Islet precursor cell (in vitro differentiated cells): ENCODE measurements around the gene COL2A1.

Source experiments
- DNase-seq: peaks from one replicate; pipeline ENCODE4 v3.0.0-alpha.2; 2018

Gene COL2A1

DNA sequence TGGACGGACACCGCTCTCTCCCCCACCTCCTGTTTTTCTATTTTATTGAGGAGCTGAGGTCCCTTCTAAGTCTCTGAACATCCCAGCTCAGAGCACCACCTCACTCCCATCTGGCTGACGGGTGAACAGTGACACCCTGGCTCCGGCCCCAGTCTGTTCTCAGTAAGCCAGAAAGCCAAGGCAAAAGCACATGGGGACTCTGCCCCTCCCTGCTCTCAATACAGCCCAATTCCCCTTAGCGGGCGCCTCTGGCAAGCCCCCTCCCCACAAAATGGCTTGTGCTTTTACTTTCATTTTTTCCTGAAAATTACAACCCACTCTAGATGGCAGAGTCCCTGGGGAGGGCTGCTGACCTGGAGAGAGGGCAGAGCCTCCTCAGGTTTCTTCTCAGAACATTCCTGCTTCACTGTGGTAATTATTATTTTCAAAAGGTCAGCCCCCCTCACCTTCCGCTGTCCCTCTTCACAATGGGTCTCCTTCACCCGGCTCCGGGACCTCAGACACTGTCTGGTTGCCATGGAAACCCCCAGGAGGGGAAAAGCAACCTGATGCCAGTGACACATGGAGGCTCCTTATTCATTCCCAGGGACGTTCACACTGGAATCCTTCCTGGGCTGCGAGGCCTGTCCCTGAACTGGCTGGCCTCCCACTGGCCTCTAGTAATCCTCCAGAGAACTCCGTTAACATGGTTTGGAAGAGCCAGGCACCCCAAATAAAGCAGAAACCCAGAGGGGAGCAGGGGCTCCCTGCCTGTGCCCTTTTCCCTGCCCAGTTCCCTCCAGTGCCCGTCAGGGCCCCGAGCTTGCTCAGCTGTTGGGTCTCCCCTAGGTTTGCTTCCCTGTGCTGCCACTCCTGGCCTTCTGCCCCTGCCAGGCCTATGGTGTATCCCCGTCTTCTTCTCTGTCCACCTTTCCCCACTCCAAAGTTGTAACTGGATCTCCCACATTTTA, 15.9 kb downstream of the COL2A1 start:
- DNase-seq = peak; percentile 98

DNA sequence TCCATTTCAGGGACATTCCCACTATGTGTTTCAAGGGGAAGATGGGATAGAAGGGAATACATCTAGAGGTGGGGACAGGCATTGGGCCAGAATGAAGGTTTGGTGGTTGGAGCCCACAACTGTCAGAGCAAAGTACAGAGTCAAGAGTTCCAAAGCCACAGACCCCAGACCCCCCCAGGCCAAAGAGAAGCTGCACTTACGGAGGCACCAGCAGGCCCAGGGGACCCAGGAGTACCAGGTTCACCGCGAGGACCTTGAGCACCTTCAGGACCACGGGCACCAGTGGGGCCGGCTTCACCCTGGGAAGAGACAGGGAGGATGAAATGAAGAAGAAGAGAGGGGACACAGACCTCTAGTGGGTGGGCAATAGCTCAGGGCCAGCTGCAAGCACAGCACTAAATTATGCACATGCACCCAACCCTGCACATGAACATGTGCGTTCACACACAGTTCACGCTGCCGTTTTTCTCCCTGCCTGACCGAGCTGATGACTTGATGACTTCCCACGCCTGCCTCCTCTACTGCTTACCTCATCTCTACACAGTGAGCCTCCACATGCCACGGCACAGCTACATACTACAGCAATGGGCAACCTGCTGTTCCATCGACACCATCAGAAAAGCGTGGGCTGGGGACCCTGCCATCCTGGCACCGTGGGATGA, 16.7 kb downstream of the COL2A1 start:
- no peak for DNase-seq

DNA sequence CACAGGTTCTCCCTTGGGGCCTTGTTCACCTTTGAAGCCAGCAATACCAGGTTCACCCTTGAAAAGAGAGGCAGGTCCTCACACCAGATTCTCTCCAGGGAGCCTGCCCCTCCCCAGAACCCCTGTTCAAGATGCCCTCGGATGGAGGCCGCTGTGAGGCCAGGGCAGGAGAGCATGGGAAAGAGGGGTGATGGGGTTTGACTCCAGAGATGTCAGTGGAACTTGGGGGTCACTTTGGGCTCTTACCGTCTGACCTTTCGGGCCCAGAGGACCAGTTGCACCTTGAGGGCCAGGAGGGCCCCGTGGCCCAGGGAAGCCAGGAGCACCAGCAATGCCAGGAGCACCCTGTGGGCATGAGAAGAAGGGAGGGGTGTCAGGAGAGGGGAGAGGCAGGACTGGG, 17.4 kb downstream of the COL2A1 start:
- DNase-seq = no peak

DNA sequence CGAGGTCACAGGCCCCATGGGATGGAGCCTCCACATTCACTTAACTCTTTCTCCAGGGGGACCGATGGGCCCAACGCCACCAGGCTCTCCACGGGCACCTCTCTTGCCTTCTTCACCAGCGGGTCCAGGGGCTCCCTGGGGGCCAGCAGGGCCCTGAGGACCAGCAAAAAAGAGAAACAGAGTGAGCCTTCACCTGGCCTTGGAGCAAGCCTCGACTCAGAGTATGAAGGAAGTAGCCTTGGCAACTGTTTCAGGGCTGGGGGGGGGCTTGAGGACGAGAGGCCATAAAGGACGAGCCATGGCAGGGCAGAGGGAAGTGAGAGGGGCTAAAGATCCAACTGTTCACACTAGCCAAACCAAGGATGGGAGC, 18.0 kb downstream of the COL2A1 start:
- no peak for DNase-seq

DNA sequence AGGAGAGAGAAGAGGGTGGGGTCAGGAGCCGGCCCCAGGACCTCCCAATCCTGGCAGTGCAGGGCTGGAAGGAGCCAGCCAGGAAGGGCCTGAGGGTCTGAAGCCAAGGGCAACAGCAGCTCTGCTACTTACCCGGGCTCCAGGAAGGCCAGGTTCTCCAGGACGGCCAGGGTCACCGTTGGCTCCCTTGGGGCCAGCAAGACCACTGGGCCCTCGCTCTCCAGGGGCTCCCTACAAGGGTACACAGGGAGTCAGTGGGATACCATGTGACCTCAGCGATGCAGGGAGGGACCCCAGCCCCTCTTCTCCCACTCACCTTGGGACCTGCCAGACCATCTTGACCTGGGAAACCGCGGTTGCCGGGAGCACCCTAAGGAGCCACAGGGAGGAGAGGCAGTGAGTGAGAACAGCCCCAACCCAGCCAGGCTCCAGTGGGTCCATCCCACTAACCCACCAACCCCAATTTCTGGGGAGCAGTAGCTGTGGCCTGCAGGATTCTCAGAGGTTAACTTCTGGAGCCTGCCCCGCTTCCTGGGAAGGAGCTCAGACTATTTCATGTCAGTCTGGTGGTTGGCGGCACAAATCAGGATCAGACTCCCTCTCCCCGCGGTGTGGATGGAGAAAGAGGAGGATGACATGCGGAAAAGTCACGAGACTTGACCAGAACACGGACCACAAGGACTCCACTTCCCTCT, 18.5 kb downstream of the COL2A1 start:
- DNase-seq = no peak

DNA sequence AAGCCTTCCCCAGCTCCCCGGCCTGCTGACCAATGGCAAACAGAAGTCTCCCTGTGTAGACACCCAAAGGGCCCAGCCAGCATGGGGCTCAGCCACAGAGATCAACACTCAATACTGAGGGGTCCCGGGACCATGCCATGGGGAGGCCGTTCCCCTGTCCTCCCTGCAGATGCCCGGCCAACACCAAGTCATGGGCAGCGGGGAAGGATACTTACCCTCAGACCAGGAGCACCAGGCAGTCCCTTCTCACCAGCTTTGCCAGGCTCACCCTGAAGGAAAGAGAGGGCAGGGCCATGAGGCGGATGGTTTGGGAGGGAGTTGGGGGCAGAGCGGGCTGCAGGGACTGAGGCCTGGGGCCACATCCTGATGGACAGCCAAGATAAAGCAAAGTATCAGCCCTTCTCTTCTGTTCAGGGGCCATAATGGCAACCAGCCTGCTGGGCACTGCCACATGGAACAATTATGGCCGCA, 19.9 kb downstream of the COL2A1 start:
- no peak for DNase-seq

DNA sequence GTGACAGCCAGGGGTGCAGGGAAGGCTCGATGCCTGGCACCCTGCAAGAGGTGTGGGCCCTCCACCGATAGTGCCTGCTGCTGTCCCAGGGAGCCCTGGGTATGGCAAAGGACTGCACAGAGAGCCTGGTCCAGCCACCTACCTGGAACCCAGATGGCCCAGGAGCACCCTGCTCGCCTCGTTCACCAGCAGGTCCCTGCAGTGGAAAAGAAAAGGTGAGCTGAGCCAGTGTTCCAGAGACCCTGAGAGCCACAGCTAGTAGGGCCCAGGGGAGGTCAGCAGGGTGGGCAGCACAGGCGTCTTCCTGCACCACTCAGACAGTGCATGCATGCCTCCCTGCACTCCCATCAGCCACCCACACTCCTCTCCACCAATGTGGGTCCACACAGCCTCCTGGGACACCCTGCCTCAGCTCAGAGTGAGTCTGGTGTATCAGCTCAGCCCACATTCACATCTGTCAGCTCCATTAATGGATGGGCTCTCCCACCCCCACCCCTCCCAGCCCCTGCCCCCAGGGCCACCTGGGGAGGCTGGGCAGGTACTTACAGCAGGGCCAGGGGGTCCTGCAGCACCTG, 20.6 kb downstream of the COL2A1 start:
- no peak for DNase-seq

DNA sequence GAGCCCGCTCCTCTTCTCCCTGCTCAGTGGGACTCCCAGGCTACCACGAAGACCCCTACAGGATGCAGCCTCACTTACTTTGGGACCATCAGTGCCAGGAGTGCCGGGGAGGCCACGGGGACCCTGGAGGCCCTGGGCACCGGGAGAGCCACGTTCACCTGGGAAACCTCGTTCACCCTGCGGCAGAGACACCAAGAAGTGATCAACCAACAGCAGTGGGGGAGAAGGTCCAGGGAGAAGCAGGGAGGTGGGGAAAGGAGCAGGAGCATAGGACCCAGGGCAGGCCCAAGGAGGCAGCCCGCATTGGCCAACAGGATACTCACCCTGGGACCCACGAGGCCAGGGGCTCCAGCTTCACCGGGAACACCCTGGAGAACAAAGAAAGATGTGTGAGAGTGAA, 21.5 kb downstream of the COL2A1 start:
- DNase-seq = no peak

DNA sequence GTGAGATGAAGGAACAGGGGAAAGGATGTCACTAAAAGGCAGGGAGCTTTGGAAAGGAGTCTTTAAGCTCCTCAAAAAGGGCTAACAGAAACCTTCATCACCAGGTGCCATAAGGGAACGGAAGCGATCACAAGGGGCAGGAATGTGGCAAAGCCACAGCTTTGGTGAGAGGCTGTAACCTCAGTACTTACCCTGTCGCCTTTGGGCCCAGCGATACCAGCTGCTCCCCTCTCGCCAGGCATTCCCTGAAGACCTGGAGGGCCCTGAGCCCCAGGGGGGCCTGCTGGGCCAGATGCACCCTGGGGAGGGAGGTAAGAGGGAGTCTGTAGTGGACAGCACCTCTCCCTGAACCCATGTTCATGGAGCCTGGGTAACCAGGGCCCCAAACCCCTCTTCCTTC, 22.0 kb downstream of the COL2A1 start:
- DNase-seq = no peak

DNA sequence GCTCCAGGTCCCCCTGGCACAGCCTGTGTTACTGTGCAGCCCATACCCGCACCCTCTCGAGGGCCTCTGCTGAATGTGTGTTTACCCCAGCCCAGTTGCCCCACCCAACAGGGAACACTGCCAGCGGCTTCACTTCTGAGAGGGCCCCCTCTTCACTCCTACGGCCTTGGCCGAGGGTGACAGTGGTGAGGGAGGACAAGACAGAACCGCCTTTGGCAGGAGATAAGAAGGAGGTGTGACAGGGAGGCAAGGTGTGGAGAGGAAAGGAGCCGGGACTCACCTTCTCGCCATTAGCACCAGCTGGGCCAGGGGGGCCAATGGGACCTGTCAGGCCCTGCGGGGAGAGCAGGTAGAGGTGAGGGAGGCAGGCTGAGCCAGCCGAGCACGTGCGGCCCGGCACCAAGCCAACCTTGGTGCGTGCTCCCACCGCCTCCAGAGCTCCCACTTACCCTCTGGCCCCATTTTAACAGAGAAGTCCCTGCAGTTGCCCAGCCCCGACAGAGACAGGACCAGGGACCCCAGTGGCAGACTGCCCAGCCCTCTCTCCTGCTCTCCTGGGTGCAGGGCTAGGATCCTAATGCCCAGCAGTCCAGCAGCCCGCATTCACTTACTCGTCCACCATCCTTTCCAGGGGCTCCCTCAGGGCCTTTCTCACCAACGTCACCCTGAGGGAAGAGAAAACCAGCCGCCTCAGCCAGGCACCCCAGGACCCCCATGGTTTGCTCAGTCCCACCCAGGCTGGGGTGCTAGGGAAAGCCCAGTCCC, 22.6 kb downstream of the COL2A1 start:
- DNase-seq = no peak

DNA sequence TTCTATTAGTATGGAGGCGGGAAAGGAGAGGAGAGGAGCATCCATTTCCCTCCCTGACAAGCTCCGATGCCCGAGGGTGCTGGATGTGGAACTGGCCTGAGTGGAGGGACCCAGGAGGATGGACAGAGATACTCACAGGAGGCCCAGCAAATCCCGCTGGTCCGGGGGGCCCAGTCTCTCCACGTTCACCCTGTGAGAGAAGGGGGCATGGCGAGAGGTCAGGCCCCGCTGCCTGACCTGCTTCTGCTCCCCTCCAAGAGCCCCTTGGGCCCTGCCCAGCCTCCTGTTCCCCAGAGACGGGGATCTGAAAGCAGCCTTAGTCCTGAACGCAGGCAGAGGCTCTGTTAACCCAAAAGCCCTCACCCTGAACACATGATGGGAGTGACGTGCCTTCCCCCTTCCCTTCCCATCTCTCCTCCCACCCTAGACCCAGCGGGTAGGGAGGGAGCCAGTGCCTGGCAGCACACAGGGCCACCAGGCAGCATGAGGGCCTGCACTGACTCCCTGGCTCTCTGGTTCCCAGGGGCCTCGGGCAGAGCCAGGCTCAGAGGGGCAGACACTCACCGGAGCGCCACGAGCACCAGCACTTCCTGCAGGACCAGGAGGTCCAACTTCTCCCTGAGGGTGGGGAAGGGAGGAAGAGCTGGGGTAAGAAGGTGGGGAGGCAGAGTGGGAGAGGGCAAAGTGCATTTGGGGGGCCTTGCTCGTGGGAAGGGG, 23.3 kb downstream of the COL2A1 start:
- DNase-seq = no peak

DNA sequence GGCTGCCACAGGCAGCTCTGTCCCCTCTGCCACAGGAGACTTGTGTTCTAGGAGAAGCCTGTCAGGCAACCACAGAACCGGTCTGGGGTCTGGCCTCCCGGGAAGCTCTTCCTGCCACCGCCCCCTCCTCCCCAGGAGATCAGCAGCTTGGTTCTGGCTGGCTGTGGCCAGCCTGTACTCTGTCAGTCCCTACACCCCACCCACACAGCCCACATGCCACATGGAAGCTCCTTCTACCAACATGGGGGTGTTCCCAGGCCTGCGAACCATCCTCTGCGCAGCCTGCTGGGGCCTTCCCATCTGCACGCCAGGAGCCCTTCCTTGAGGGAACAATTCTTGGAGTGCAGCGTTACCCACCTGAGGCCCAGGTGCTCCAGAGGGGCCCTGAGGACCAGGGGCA, 24.1 kb downstream of the COL2A1 start:
- DNase-seq = peak; percentile 87

DNA sequence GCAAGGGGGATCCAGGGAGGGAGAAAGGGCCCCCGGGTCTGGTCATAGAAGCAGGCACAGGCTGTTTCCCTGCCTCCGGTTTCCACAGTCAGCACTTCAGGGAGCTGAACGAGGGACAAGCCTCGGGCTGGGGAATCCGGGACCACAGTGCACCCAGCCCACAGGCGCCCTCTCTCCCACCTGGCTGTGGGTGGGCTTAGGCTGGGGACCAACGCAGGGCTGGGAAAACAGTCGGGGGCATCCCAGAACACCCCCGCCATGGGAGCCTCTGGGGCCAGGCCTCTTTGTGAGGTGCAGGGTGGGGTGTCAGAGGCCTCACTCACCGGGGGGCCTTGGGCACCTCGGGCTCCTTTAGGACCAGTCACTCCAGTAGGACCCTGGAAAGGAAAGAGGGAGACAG, 24.6 kb downstream of the COL2A1 start:
- no peak for DNase-seq

DNA sequence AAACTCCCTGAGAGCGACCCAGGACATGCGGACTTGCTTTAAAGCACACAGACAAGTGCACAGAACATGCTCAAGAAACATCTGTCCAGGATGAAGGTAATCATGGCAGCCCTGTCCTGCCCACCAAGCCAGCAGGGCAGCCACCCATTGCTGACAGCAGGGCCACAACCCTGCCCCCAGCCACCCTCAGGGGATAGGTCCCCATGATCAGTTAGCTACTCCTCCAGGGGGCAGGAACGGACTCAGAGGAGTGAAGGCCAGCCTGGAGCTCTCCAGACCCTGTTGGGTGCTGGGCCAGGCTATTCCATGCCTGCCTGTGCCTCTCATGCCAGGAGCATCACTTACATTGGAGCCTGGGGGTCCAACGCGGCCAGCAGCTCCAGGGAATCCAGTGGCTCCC, 25.1 kb downstream of the COL2A1 start:
- DNase-seq = no peak

DNA sequence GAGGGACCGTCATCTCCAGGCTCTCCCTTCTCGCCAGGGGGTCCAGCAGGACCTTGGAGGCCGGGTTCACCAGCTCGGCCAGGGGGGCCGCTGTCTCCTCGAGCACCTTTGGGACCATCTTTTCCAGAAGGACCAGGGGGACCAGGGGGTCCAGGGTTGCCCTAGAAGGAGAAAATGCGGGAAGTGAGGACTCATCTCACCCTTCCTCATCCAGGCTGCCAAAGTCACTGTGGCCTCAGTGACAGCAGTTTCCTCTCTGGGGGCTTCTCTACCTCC, 25.7 kb downstream of the COL2A1 start:
- no peak for DNase-seq

DNA sequence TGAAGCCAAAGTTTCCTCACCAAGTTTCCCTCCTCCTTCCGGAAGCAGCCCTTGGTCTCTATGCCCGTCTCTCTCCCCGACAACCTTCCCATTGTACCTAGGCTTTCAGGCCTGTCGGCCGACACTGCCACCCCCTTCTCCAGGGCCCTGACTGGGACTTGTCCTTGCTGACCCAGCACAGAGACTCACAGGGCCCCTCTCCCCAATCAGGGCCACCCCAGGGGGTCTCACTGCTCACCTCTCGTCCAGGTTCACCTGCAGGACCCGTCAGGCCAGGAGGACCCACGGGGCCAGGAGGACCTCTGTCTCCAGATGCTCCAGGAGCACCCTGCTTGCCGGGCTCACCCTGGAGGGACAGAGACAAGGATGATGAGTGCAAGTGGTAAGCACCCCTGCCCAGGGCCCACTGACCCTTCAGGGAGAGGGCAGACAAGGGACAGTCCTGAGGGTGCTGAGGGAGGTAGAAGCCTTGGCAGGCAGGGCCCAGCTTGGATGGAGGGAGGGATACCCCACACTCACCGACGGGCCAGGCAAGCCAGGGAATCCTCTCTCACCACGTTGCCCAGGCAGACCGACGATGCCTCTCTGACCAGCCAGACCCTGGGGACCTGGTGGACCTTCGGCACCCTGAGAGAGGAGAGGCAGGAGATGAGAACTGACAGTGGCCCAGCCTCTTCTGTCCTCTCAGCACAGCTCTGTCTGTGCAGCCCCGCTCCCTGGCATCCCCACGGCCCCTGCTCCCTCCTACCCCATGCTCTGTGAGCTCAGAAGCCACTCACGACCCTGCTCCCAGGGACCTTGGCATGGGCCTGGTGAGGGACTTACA, 26.3 kb downstream of the COL2A1 start:
- DNase-seq = no peak

DNA sequence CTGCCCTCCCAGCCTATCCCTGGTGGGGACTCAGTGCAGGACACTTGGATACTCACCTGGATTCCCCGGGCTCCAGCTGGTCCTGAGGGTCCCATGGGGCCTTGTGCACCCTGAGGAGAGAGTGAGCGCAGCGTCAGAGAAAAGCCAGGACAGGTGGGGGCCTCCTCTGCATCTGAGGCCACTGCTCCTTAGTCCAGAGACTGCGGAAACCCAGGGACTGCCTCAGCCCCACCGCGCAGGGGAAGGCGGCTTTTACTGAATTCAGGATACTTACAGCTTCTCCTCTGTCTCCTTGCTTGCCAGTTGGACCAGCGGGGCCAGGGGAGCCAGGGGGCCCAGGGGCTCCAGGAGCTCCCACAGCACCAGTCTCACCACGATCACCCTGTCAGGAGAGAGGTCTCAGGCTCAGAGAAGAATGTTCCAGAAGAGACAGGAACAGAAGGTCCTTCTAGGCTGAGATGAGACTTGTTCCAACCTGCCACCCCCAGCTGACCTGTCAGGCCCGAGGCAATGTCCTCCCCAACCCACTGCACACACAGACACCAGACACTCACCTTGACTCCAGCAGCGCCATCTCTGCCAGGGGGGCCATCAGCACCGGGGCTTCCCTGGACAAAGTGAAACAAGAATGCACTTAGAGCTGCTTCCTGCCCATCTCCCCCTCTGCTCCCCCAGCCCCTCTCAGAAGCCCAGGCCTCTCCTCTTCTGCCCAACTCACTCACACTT, 27.1 kb downstream of the COL2A1 start:
- DNase-seq = no peak

DNA sequence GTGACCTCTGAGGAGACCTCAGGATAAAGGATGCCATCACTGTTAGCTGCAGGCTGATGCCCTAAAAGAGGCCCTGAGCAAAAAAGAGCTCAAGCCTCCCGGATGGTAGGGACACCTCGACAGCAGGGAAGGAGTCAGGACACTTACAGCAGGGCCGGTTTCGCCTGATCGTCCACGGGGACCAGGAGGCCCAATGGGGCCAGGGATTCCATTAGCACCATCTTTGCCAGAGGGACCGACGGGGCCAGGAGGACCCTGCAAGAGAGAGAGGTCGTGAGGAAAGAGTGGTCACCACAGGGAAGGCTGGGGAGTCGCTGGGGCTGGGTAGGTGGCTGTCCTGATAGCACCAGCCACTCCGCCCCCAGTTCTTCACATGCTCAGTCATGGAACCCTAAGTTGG, 28.5 kb downstream of the COL2A1 start:
- no peak for DNase-seq

DNA sequence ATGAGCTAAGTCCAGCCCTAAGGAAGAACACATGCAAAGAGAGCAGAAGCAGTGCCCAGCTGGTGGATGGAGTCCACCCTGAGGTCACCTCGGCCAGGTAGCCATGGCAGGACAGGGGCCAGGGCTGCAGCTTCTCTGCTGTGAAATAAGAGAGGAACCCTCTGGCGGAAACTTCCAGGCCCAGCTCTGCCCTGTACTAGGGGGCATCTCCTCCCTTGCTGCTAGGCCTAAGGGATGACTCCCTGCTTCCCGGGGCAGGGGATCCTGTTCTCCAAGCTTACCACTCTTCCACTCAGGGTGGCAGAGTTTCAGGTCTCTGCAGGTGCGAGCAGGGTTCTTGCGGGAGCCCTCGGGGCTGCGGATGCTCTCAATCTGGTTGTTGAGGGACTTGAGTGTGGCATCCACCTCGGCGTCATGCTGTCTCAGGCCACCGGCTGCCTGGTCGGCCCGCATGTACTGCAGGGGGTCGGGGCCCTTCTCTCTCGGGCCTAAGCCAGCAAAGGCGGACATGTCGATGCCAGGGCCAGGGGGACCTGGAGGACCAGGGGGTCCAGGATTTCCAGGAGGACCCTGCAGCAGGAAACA, 29.1 kb downstream of the COL2A1 start:
- DNase-seq = no peak

DNA sequence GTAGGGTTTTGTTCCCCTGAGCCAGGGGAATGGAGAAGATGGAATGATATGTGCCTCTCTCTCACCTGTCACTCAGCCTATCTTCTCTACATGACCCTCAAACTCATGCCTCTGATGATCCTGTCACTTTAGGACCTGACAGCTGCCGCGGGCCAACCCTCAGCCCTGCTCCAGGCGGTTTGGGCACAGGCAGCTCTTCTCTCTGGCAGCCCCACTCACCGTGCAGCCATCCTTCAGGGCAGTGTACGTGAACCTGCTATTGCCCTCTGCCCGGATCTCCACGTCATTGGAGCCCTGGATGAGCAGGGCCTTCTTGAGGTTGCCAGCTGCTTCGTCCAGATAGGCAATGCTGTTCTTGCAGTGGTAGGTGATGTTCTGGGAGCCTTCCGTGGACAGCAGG, 30.4 kb downstream of the COL2A1 start:
- DNase-seq = no peak
